ENCODE results near the gene PPP3CA. TPM values are rescaled to one million over a fixed set of nuclear protein-coding genes. Genes with fewer than 3 reads are reported as not detected.

Gene PPP3CA
- total RNA-seq, 1 experiment from 2014 or later = 15.5 TPM

DNA sequence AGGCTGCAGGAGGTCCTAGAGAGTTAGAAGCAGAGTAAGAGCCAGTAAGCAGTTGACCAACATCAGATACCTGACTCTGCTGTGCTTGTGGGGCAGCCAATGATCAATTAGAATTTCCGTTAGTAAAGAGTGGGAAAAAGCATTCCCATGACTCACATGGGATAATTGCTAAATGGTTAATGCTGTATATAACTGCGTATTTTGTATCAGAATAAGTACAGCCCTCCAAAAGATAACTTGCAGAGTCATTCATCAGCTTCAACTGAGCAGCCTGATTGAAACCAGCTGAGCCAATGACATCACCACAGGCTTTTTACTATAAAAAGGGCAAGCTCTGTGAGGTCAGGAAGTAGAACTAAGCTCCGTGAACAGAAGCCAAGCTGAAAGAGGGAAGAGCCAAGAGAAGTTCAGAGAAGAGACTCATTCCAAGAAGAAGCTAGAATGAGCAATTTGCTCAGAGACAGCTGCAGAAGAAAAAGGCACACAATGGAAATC lies 67.9 kb downstream of the PPP3CA start:
- intact Hi-C loops (cut with micrococcal nuclease) = no loop called here
- H3K27me3 ChIP-seq (ENCODE audit: low read length) = no peaks in the 10 kb centered on the region
- DNase-seq (no peak), ATAC-seq (no peak)
- no peaks in the 10 kb centered on the region for H3F3A ChIP-seq (ENCODE audit: low read length, unreplicated experiment)
- H3K36me3 ChIP-seq (ENCODE audit: low read depth, low read length) = no peaks in the 10 kb centered on the region
- ChIA-PET CTCF (no interaction called here), POLR2A (ENCODE audit: unreplicated experiment) (no interaction called here)
- BruUV-seq (replicated peaks) = no TSS peak
- no peaks in the 10 kb centered on the region for H4K20me1 ChIP-seq (ENCODE audit: low read length)
- H2AFZ ChIP-seq (ENCODE audit: low read length) = no peak overlapping the region
- H3K4me1 ChIP-seq (ENCODE audit: insufficient read depth, low read length) = peaks cover 6% of the 10 kb centered on the region
- no peaks in the 10 kb centered on the region for H3K9me2 ChIP-seq (replicated peaks; ENCODE audit: low read length)
- H3K4me2 ChIP-seq (ENCODE audit: low read length) = no peak overlapping the region
- no peak overlapping the region for H3K27ac ChIP-seq (ENCODE audit: low read length)
- peaks cover 10% of the 10 kb centered on the region; the same call in 1 of the 2 replicates for H3K79me2 ChIP-seq (ENCODE audit: low read length)
- H3K9ac ChIP-seq (ENCODE audit: low read length) = no peak overlapping the region
- no peak overlapping the region for H3K4me3 ChIP-seq (ENCODE audit: low read length)
- TF ChIP-seq EZH2phosphoT487 (IDR thresholded peaks at IDR 0.05; ENCODE audit: borderline replicate concordance, low read length) (no peak), EZH2 (IDR thresholded peaks at IDR 0.05; ENCODE audit: low read length, unreplicated experiment) (no peak)
- TF ChIP-seq, protein P1, sequence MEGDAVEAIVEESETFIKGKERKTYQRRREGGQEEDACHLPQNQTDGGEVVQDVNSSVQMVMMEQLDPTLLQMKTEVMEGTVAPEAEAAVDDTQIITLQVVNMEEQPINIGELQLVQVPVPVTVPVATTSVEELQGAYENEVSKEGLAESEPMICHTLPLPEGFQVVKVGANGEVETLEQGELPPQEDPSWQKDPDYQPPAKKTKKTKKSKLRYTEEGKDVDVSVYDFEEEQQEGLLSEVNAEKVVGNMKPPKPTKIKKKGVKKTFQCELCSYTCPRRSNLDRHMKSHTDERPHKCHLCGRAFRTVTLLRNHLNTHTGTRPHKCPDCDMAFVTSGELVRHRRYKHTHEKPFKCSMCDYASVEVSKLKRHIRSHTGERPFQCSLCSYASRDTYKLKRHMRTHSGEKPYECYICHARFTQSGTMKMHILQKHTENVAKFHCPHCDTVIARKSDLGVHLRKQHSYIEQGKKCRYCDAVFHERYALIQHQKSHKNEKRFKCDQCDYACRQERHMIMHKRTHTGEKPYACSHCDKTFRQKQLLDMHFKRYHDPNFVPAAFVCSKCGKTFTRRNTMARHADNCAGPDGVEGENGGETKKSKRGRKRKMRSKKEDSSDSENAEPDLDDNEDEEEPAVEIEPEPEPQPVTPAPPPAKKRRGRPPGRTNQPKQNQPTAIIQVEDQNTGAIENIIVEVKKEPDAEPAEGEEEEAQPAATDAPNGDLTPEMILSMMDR (conservative IDR thresholded peaks at IDR 0.05; ENCODE audit: low read depth, low read length) = no peak
- no peaks in the 10 kb centered on the region for H3K9me3 ChIP-seq (ENCODE audit: low read length)

GRCh38 chr4:101277671-101278070 lies 69.7 kb downstream of the PPP3CA start:
- TF ChIP-seq EZH2phosphoT487 (IDR thresholded peaks at IDR 0.05; ENCODE audit: borderline replicate concordance, low read length) (no peak), EZH2 (IDR thresholded peaks at IDR 0.05; ENCODE audit: low read length, unreplicated experiment) (no peak)
- TF ChIP-seq, protein P1 (conservative IDR thresholded peaks at IDR 0.05; ENCODE audit: low read depth, low read length) = no peak

DNA sequence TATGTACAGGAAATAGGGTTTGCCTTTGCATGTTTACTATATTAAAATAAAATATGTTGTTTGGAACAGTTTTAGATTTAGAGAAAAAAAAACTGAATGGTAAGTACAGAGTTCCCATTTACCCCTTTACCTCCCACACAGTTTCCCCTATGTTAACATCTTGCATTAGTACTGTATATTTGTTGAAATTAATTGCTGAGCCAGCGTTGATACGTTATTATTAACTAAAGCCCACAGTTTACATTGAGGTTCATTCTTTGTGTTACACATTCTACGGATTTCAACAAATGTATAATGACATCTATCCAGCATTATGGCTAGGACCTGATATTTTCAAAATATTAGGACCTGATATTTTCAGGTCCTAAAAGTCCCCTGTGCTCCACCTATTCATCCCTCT lies 70.7 kb downstream of the PPP3CA start:
- Histone ChIP-seq H3K27ac (ENCODE audit: low read length) (no peak overlapping the region), H3K4me1 (ENCODE audit: insufficient read depth, low read length) (peaks cover 5% of the 10 kb centered on the region), H3K79me2 (ENCODE audit: low read length) (no peaks in the 10 kb centered on the region), H3K4me3 (ENCODE audit: low read length) (no peak overlapping the region), H3K27me3 (ENCODE audit: low read length) (no peaks in the 10 kb centered on the region), H3K9me3 (ENCODE audit: low read length) (no peaks in the 10 kb centered on the region), H4K20me1 (ENCODE audit: low read length) (no peaks in the 10 kb centered on the region), H3K9me2 (replicated peaks; ENCODE audit: low read length) (no peaks in the 10 kb centered on the region), H2AFZ (ENCODE audit: low read length) (no peak overlapping the region), H3K9ac (ENCODE audit: low read length) (no peak overlapping the region), H3K4me2 (ENCODE audit: low read length) (no peak overlapping the region), H3K36me3 (ENCODE audit: low read depth, low read length) (no peaks in the 10 kb centered on the region), H3F3A (ENCODE audit: low read length, unreplicated experiment) (no peaks in the 10 kb centered on the region)
- CTCF ChIA-PET = no interaction called here
- BruUV-seq (replicated peaks) = no TSS peak
- intact Hi-C loops (cut with micrococcal nuclease) = no loop called here
- POLR2A ChIA-PET (ENCODE audit: unreplicated experiment) = no interaction called here
- DNase-seq (no peak), ATAC-seq (no peak)
- TF ChIP-seq, protein P1 (conservative IDR thresholded peaks at IDR 0.05; ENCODE audit: low read depth, low read length) = no peak
- TF ChIP-seq EZH2 (IDR thresholded peaks at IDR 0.05; ENCODE audit: low read length, unreplicated experiment) (no peak), EZH2phosphoT487 (IDR thresholded peaks at IDR 0.05; ENCODE audit: borderline replicate concordance, low read length) (no peak)

More at GRCh38 chr4:101277671-101278070, 69.7 kb downstream of the PPP3CA start:
- H2AFZ ChIP-seq (ENCODE audit: low read length) = no peak overlapping the region
- intact Hi-C loops (cut with micrococcal nuclease) = no loop called here
- H4K20me1 ChIP-seq (ENCODE audit: low read length) = no peaks in the 10 kb centered on the region
- no peaks in the 10 kb centered on the region for H3K9me2 ChIP-seq (replicated peaks; ENCODE audit: low read length)
- no peaks in the 10 kb centered on the region for H3K9me3 ChIP-seq (ENCODE audit: low read length)
- no TSS peak for BruUV-seq (replicated peaks)
- ATAC-seq = no peak
- DNase-seq = peak; percentile 11
- no peaks in the 10 kb centered on the region for H3K27me3 ChIP-seq (ENCODE audit: low read length)
- H3K9ac ChIP-seq (ENCODE audit: low read length) = no peak overlapping the region
- H3K27ac ChIP-seq (ENCODE audit: low read length) = no peak overlapping the region
- no peak overlapping the region for H3K4me3 ChIP-seq (ENCODE audit: low read length)
- no peaks in the 10 kb centered on the region for H3K4me1 ChIP-seq (ENCODE audit: insufficient read depth, low read length)
- no peaks in the 10 kb centered on the region for H3K36me3 ChIP-seq (ENCODE audit: low read depth, low read length)
- H3K4me2 ChIP-seq (ENCODE audit: low read length) = no peak overlapping the region
- ChIA-PET CTCF (no interaction called here), POLR2A (ENCODE audit: unreplicated experiment) (no interaction called here)
- no peaks in the 10 kb centered on the region for H3F3A ChIP-seq (ENCODE audit: low read length, unreplicated experiment)
- H3K79me2 ChIP-seq (ENCODE audit: low read length) = peaks cover 4% of the 10 kb centered on the region; the same call in 1 of the 2 replicates
